NB4 (cell line): ENCODE measurements around the gene COL23A1.

Experiments
- POLR2A ChIP-seq: IDR thresholded peaks from 2 replicates; pipeline ENCODE4 v1.6.1; 2011; ENCODE audit warnings: mild to moderate bottlenecking; ENCODE audit not compliant: insufficient read length; ENCODE audit errors: extremely low read depth
- TF ChIP-seq, protein P1 (sequence below): IDR thresholded peaks from one replicate; pipeline ENCODE4 v1.5.1; 2012; ENCODE audit warnings: low read depth, low read length

GRCh38 chr5:178561746-178562264, 28.4 kb downstream of the COL23A1 start:
- TF ChIP-seq, protein P1, sequence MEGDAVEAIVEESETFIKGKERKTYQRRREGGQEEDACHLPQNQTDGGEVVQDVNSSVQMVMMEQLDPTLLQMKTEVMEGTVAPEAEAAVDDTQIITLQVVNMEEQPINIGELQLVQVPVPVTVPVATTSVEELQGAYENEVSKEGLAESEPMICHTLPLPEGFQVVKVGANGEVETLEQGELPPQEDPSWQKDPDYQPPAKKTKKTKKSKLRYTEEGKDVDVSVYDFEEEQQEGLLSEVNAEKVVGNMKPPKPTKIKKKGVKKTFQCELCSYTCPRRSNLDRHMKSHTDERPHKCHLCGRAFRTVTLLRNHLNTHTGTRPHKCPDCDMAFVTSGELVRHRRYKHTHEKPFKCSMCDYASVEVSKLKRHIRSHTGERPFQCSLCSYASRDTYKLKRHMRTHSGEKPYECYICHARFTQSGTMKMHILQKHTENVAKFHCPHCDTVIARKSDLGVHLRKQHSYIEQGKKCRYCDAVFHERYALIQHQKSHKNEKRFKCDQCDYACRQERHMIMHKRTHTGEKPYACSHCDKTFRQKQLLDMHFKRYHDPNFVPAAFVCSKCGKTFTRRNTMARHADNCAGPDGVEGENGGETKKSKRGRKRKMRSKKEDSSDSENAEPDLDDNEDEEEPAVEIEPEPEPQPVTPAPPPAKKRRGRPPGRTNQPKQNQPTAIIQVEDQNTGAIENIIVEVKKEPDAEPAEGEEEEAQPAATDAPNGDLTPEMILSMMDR, result no peak
- TF ChIP-seq POLR2A, result no peak
